DND-41 (cell line): ENCODE data around the gene TWIST2.

ENCODE experiments used
- EZH2 ChIP-seq: IDR thresholded peaks from 3 replicates; pipeline ENCODE4 v1.6.1; 2012; ENCODE audit warnings: borderline replicate concordance, low read depth, mild to moderate bottlenecking, moderate library complexity, low read length, inconsistent platforms; ENCODE audit not compliant: severe bottlenecking
- TF ChIP-seq, protein P1 (sequence below): IDR thresholded peaks from 2 replicates; pipeline ENCODE4 v1.5.1; 2012; ENCODE audit warnings: borderline replicate concordance, low read length, moderate library complexity, mild to moderate bottlenecking; ENCODE audit not compliant: poor library complexity, severe bottlenecking; ENCODE audit errors: extremely low read depth

DNA sequence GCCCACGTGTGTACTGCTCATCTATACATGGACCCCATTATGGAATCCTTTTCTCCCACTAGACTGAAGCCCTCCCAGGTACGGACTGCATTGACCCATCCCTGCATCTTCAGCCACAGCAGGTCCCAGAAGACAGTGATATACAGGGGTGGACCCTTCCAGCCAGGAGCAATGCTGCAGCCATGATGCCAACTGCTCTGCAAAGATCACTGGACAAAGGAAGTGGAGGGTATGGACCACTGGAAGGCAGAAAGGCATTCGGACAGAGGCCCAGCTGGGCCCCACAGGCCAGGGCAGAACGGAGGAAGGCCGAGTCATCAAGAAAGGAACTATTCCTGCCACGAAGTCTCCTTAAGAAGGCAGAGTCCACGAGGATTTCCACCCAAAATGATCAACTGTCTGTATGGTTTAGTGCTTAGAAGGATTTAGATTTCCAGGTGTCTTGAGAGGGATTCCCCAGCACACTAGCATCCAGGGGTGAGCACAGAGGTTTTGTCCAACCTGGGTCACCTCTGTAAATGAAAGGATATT lies 93.4 kb downstream of the TWIST2 start:
- TF ChIP-seq, protein P1, sequence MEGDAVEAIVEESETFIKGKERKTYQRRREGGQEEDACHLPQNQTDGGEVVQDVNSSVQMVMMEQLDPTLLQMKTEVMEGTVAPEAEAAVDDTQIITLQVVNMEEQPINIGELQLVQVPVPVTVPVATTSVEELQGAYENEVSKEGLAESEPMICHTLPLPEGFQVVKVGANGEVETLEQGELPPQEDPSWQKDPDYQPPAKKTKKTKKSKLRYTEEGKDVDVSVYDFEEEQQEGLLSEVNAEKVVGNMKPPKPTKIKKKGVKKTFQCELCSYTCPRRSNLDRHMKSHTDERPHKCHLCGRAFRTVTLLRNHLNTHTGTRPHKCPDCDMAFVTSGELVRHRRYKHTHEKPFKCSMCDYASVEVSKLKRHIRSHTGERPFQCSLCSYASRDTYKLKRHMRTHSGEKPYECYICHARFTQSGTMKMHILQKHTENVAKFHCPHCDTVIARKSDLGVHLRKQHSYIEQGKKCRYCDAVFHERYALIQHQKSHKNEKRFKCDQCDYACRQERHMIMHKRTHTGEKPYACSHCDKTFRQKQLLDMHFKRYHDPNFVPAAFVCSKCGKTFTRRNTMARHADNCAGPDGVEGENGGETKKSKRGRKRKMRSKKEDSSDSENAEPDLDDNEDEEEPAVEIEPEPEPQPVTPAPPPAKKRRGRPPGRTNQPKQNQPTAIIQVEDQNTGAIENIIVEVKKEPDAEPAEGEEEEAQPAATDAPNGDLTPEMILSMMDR, result no peak
- no peak for TF ChIP-seq EZH2
